T-helper 1 cell treated with Interleukin-12 subunit alpha and Interleukin-12 subunit beta and Interleukin-4 antibody, amounts not matched to agents 30 ng/mL and 1 ng/mL, for 36 hours (primary cell): ENCODE results near the gene C4orf51. TPM values are rescaled to one million over a fixed set of nuclear protein-coding genes. Genes with fewer than 3 reads are reported as not detected.
"Not testable (repeated sequence)": the region's sequence is repeated elsewhere in the genome, so short reads cannot be mapped to it uniquely, and the experiment has no call there.

Experiments
- intact Hi-C: fragments of 100-400 bp; cut with micrococcal nuclease; formaldehyde crosslinking; loops from one replicate; pipeline ENCODE4 v1.15.1; 2024
- total RNA-seq: library from RNA; stranded (reverse); gene quantifications from 2 replicates; pipeline ENCODE4 v1.2.3, GENCODE V29; 2022

The C4orf51 gene
- not detected in 2 replicates for total RNA-seq

- intact Hi-C loops, result no loop called here
Measured at GRCh38 chr4:145679991-145680455, at the start of gene C4orf51. C4orf51 (plus strand) TSS chr4:145680146; CDS start chr4:145680204, 58 bp downstream.

- intact Hi-C loops, result no loop called here
Measured at GRCh38 chr4:145635117-145635516, 44.8 kb upstream of the C4orf51 start.

- intact Hi-C loops, result no loop called here
Measured at GRCh38 chr4:145635630-145636029, 44.3 kb upstream of the C4orf51 start.

GRCh38 chr4:145639186-145639698, 40.7 kb upstream of the C4orf51 start:
- intact Hi-C loops, result no loop called here

GRCh38 chr4:145640236-145640635, 39.7 kb upstream of the C4orf51 start:
- intact Hi-C loops, result not testable (repeated sequence)

- intact Hi-C loops, result no loop called here
Measured at GRCh38 chr4:145643295-145643694, 36.7 kb upstream of the C4orf51 start.

GRCh38 chr4:145644699-145645098, 35.2 kb upstream of the C4orf51 start:
- intact Hi-C loops, result no loop called here

GRCh38 chr4:145656156-145656555, 23.8 kb upstream of the C4orf51 start:
- intact Hi-C loops, result no loop called here

GRCh38 chr4:145660064-145660463, 19.9 kb upstream of the C4orf51 start:
- intact Hi-C loops, result no loop called here

GRCh38 chr4:145663194-145663593, 16.8 kb upstream of the C4orf51 start:
- intact Hi-C loops, result no loop called here

GRCh38 chr4:145665773-145666172, 14.2 kb upstream of the C4orf51 start:
- intact Hi-C loops, result no loop called here

- intact Hi-C loops, result no loop called here
Measured at GRCh38 chr4:145670422-145670821, 9.5 kb upstream of the C4orf51 start.

GRCh38 chr4:145679520-145679919, 426 bp upstream of the C4orf51 start:
- intact Hi-C loops, result no loop called here

- intact Hi-C loops, result no loop called here
Measured at GRCh38 chr4:145680902-145681301, 956 bp downstream of the C4orf51 start.

- intact Hi-C loops, result no loop called here
Measured at GRCh38 chr4:145681518-145681917, 1.6 kb downstream of the C4orf51 start.

- intact Hi-C loops, result no loop called here
Measured at GRCh38 chr4:145681956-145682355, 2.0 kb downstream of the C4orf51 start.

GRCh38 chr4:145686991-145687390, 7.0 kb downstream of the C4orf51 start:
- intact Hi-C loops, result no loop called here

- intact Hi-C loops, result no loop called here
Measured at GRCh38 chr4:145690610-145691009, 10.7 kb downstream of the C4orf51 start.

- intact Hi-C loops, result not testable (repeated sequence)
Measured at GRCh38 chr4:145691416-145691815, 11.5 kb downstream of the C4orf51 start.

GRCh38 chr4:145694929-145695328, 15.0 kb downstream of the C4orf51 start:
- intact Hi-C loops, result no loop called here

GRCh38 chr4:145697332-145697731, 17.4 kb downstream of the C4orf51 start:
- intact Hi-C loops, result no loop called here

GRCh38 chr4:145698507-145698906, 18.6 kb downstream of the C4orf51 start:
- intact Hi-C loops, result no loop called here

- intact Hi-C loops, result no loop called here
Measured at GRCh38 chr4:145703850-145704497, 24.0 kb downstream of the C4orf51 start.
